Natural killer cell (primary cell): ENCODE data around the gene ZNF12. TPM values are rescaled to one million over a fixed set of nuclear protein-coding genes. Genes with fewer than 3 reads are reported as not detected.
"Not testable (repeated sequence)": the region's sequence is repeated elsewhere in the genome, so short reads cannot be mapped to it uniquely, and the experiment has no call there.

Experiments
- ATAC-seq, 3 donors: fragments of 150-1000 bp in 2 of 3; fragments of 200-7000 bp in 1 of 3; cut with Tn5 transposase; 1 replicate in 1 of 3; 2 replicates in 2 of 3; pipeline ENCODE4 v1.10.0; 2021; ENCODE audit warnings: mild to moderate bottlenecking in 2 of 3, moderate library complexity in 2 of 3
- DNase-seq, 2 donors: peaks; one replicate each; pipeline versions ENCODE4 v3.0.0 to v3.0.0-alpha.2; 2013 to 2021; ENCODE audit warnings: mixed read lengths in 1 of 2
- H3K27ac ChIP-seq: one replicate; pipeline ENCODE4 v1.5.1; 2013; ENCODE audit warnings: mild to moderate bottlenecking, low read length
- H3K27me3 ChIP-seq: one replicate; pipeline ENCODE4 v1.6.1; 2013; ENCODE audit warnings: low read length; ENCODE audit not compliant: control insufficient read depth, insufficient read depth
- H3K36me3 ChIP-seq: one replicate; pipeline ENCODE4 v1.6.1; 2013; ENCODE audit warnings: low read length; ENCODE audit not compliant: control insufficient read depth, insufficient read depth
- H3K4me1 ChIP-seq: one replicate; pipeline ENCODE4 v1.6.1; 2013; ENCODE audit warnings: low read length; ENCODE audit not compliant: control insufficient read depth, insufficient read depth
- H3K4me3 ChIP-seq: one replicate; pipeline ENCODE4 v1.5.1; 2013; ENCODE audit warnings: low read length
- H3K9me3 ChIP-seq: one replicate; pipeline ENCODE4 v1.6.1; 2013; ENCODE audit warnings: low read length; ENCODE audit not compliant: control insufficient read depth, insufficient read depth
- H3K27ac Mint-ChIP-seq, 2 donors: one replicate each; pipeline ENCODE4 v1.8.0; 2022; ENCODE audit warnings: mild to moderate bottlenecking in 2 of 2, mixed read lengths in 2 of 2, moderate library complexity in 1 of 2
- H3K27me3 Mint-ChIP-seq, 2 donors: one replicate each; pipeline ENCODE4 v1.8.0; 2022; ENCODE audit warnings: low read depth in 2 of 2, mixed read lengths in 2 of 2
- H3K36me3 Mint-ChIP-seq: one replicate; pipeline ENCODE4 v1.8.0; 2022; ENCODE audit warnings: mixed read lengths
- H3K4me1 Mint-ChIP-seq, 2 donors: one replicate each; pipeline ENCODE4 v1.8.0; 2022; ENCODE audit warnings: mixed read lengths in 2 of 2
- H3K4me3 Mint-ChIP-seq: one replicate; pipeline ENCODE4 v1.8.0; 2022; ENCODE audit warnings: mild to moderate bottlenecking, moderate library complexity, mixed read lengths
- H3K9me3 Mint-ChIP-seq, 2 donors: one replicate each; pipeline ENCODE4 v1.8.0; 2022; ENCODE audit warnings: mixed read lengths in 2 of 2
- CTCF ChIP-seq: fragments of 200-600 bp; IDR thresholded peaks from one replicate; pipeline ENCODE4 v1.8.0; 2022; ENCODE audit warnings: antibody characterized with exemption
- WGBS: methylation state at CpG from one replicate; pipeline ENCODE4 v1.1.7; 2013; ENCODE audit warnings: missing lambda C conversion rate; ENCODE audit not compliant: insufficient coverage; 5-methylcytosine and 5-hydroxymethylcytosine counted together
- intact Hi-C: fragments of 100-400 bp; cut with micrococcal nuclease; formaldehyde crosslinking; loops from one replicate; pipeline ENCODE4 v1.14.2; 2022
- total RNA-seq, 4 donors: library from RNA; stranded (reverse); fragments of 120-200 nt in 1 of 4; gene quantifications; one replicate each; pipeline versions ENCODE4 v1.2.3 to v1.2.4, GENCODE V29; 2013 to 2022

ZNF12 gene
- total RNA-seq = 10 to 100 TPM; 27.5 to 38.4 (median 28.1) TPM
- total RNA-seq (2013) = 37.7 TPM

GRCh38 chr7:6706666-6707407 lies at the start of gene ZNF12:
Gene ZNF12, minus strand, starts transcription at chr7:6706947. Its CDS starts 1,774 bp downstream, at chr7:6705173.
- Mint-ChIP-seq H3K4me1 (peaks cover 44 to 47% of the 10 kb centered on the region in 2 donors), H3K36me3 (no peaks in the 10 kb centered on the region), H3K27ac (peak within 1 kb of the TSS; percentile 89 to 91), H3K27me3 (peaks cover 16% of the 10 kb centered on the region in 2 donors), H3K4me3 (peak within 1 kb of the TSS; percentile 94), H3K9me3 (no peaks in the 10 kb centered on the region)
- DNase-seq = peak; percentile 92 to 98
- WGBS = 2% methylated on average over 65 of the region's 65 CpGs
- ATAC-seq = peak; percentile 88 to 93 (median 91)
- intact Hi-C loops = no loop called here
- Histone ChIP-seq H3K4me1 (peaks cover 32% of the 10 kb centered on the region), H3K27ac (peak within 1 kb of the TSS; percentile 69), H3K36me3 (peaks cover 13% of the 10 kb centered on the region), H3K4me3 (peak within 1 kb of the TSS; percentile 69), H3K27me3 (no peaks in the 10 kb centered on the region), H3K9me3 (no peaks in the 10 kb centered on the region)
- no peak for TF ChIP-seq CTCF

- H3K4me3 Mint-ChIP-seq, intact Hi-C loops, H3K4me1 Mint-ChIP-seq, H3K27me3 Mint-ChIP-seq, H3K4me1 ChIP-seq, H3K27ac ChIP-seq, H3K9me3 ChIP-seq, H3K4me3 ChIP-seq, H3K27me3 ChIP-seq, H3K36me3 Mint-ChIP-seq, H3K36me3 ChIP-seq, H3K27ac Mint-ChIP-seq, H3K9me3 Mint-ChIP-seq, DNase-seq: not testable (repeated sequence)
- 39% methylated on average over 17 of the region's 38 CpGs for WGBS
- peak in 1 of 3 donors; percentile 33 for ATAC-seq
These were observed 47.2 kb upstream of the ZNF12 start, which contains the start of gene RSPH10B2 for GRCh38 chr7:6753964-6754363. Gene RSPH10B2, plus strand, starts transcription at chr7:6754103. Its CDS starts 3,575 bp downstream, at chr7:6757678.

DNA sequence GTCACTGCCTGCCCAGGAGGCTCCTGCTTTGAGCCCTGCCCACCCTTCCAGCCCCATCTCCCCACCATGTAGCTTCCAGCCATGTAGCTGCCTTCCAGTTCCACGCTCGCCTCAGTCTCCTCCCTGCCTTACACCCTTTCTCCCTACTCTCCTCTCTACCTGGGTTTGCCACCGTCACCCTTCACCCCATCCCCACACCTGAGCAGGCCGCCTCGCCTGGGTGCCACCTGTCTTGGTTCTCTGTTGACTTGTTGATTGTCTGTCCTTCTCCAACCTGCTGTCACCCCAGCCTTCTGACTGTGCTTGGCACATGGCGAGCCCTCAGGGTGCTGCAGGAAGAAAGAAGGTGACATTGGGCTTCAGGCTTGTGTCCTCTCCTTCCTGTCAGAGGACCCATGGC lies 43.4 kb upstream of the ZNF12 start:
- 95% methylated on average over 3 of the region's 6 CpGs for WGBS

GRCh38 chr7:6749335-6749734 lies 42.6 kb upstream of the ZNF12 start:
- H3K36me3 ChIP-seq, H3K4me3 ChIP-seq, H3K4me1 ChIP-seq, H3K4me1 Mint-ChIP-seq, H3K27me3 Mint-ChIP-seq, H3K27ac ChIP-seq, H3K9me3 Mint-ChIP-seq, DNase-seq, H3K36me3 Mint-ChIP-seq, intact Hi-C loops, H3K27ac Mint-ChIP-seq, H3K27me3 ChIP-seq, ATAC-seq, H3K4me3 Mint-ChIP-seq, H3K9me3 ChIP-seq: not testable (repeated sequence)
- WGBS = 97% methylated on average over 6 of the region's 12 CpGs

More for the DNA sequence above, 43.4 kb upstream of the ZNF12 start:
- H3K4me1 ChIP-seq, H3K27me3 ChIP-seq, H3K36me3 ChIP-seq, H3K27me3 Mint-ChIP-seq, H3K9me3 ChIP-seq, H3K27ac ChIP-seq, DNase-seq, H3K9me3 Mint-ChIP-seq, H3K4me3 ChIP-seq, H3K4me1 Mint-ChIP-seq, ATAC-seq, intact Hi-C loops, H3K36me3 Mint-ChIP-seq, H3K27ac Mint-ChIP-seq, H3K4me3 Mint-ChIP-seq: not testable (repeated sequence)

DNA sequence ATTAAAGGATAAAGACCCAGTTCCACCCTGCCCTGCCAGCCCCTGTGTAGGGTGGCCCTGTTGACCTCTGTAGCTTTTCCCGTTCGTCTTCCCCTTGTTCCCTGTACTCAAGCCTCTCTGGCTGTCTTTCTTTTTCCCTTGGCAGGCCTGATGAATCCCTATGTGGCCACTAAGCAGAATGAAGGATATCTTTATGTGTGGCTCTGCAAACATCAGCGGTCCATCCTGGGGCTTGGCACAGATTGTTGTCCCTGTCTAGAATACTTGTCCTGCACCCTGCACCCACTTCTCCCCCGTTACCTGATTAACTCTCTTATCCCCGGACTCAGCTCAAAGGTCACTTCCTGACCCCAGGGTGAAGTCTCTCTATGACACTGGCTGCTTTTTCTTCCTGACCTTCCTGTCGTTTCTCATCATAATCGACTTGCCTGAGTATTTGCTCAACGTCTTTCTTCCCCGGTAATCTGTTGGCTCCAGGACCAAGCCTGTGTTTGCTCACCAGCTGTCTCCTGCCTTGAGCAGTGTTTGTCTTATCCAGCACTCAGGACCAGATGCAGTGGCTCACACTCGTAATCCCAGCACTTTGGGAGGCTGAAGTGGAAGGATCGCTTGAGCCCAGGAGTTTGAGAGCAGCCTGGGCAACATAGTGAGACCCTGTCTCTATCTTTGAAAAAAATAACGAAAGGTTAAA lies 37.8 kb upstream of the ZNF12 start:
- H3K4me3 Mint-ChIP-seq, H3K9me3 ChIP-seq, H3K36me3 ChIP-seq, H3K4me1 Mint-ChIP-seq, intact Hi-C loops, H3K4me3 ChIP-seq, H3K27ac ChIP-seq, H3K36me3 Mint-ChIP-seq, H3K27me3 ChIP-seq, H3K9me3 Mint-ChIP-seq, DNase-seq, H3K4me1 ChIP-seq, ATAC-seq, H3K27me3 Mint-ChIP-seq: not testable (repeated sequence)
- WGBS = 100% methylated on average over 1 of the region's 12 CpGs
- H3K27ac Mint-ChIP-seq = peak overlapping the region in 1 of 2 donors; percentile 32

DNA sequence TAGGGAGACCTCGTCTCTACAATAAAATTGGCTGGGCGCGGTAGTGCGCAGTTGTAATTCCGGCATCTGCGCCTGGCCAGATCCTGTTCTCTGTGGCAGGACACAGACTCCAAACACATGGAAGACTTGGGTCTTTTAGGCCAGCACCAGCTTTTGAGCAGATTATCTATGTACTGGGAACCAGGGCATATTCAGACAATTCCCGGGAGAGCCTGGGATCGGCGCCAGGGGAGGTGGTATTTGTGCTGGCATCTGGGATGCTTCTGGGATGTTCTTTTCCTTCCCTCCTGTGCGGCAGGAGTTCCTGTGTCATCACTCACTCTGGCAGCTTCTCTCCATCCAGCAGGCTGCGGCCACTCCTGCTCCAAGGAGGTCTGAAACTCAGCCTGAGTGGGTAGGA lies 31.7 kb upstream of the ZNF12 start:
- intact Hi-C loops, H3K27ac Mint-ChIP-seq, H3K27me3 ChIP-seq, H3K4me1 ChIP-seq, DNase-seq, H3K4me1 Mint-ChIP-seq, ATAC-seq, H3K4me3 ChIP-seq, H3K36me3 Mint-ChIP-seq, H3K9me3 ChIP-seq, H3K27ac ChIP-seq, H3K27me3 Mint-ChIP-seq, H3K4me3 Mint-ChIP-seq, H3K9me3 Mint-ChIP-seq: not testable (repeated sequence)
- H3K36me3 ChIP-seq = peaks cover 26% of the 10 kb centered on the region
- no CpG with 5 or more reads among the region's 11 CpGs for WGBS
